BJ (cell line): Measurements from ENCODE around the gene PNPLA6. TPM values are rescaled to one million over a fixed set of nuclear protein-coding genes. Genes with fewer than 3 reads are reported as not detected.

ENCODE experiments used
- CTCF ChIA-PET: fragments of 350-600 bp; formaldehyde crosslinking; extraction: SDS; loops from one replicate; lab custom pipeline; 2021; ENCODE audit warnings: antibody characterized with exemption, inconsistent platforms; lab: Yijun Ruan, JAX
- POLR2A ChIA-PET: fragments of 300-600 bp; sonication (Branson Sonifier 250); formaldehyde crosslinking; extraction: SDS; loops from one replicate; lab custom pipeline; 2021; ENCODE audit warnings: antibody characterized with exemption; lab: Charles Lee
- DNase-seq: peaks from one replicate; pipeline ENCODE4 v3.0.0-alpha.2; 2011; ENCODE audit warnings: low read depth
- H3K27me3 ChIP-seq: 2 replicates; pipeline ENCODE4 v1.6.0; 2011; ENCODE audit warnings: low read length; ENCODE audit not compliant: control insufficient read depth, insufficient read depth
- H3K36me3 ChIP-seq: 2 replicates; pipeline ENCODE4 v1.5.1; 2011; ENCODE audit warnings: low read length; ENCODE audit not compliant: control insufficient read depth, insufficient read depth
- H3K4me3 ChIP-seq: 2 replicates; pipeline ENCODE4 v1.5.1; 2011; ENCODE audit warnings: low read depth, mild to moderate bottlenecking, control low read depth, low read length
- polyA plus RNA-seq: library from polyadenylated mRNA; depleted of rRNA; stranded (reverse); fragments of >200 nt; gene quantifications from 2 replicates; pipeline ENCODE4 v1.2.3, GENCODE V29; 2011
- TF ChIP-seq, protein P1 (sequence below): IDR thresholded peaks from 2 replicates; pipeline ENCODE4 v1.5.1; 2011; ENCODE audit warnings: low read depth, mild to moderate bottlenecking, control low read depth, inconsistent platforms, low read length, moderate library complexity; ENCODE audit not compliant: insufficient read depth

The PNPLA6 gene
- polyA plus RNA-seq, 1 experiment, result 55.1 TPM

DNA sequence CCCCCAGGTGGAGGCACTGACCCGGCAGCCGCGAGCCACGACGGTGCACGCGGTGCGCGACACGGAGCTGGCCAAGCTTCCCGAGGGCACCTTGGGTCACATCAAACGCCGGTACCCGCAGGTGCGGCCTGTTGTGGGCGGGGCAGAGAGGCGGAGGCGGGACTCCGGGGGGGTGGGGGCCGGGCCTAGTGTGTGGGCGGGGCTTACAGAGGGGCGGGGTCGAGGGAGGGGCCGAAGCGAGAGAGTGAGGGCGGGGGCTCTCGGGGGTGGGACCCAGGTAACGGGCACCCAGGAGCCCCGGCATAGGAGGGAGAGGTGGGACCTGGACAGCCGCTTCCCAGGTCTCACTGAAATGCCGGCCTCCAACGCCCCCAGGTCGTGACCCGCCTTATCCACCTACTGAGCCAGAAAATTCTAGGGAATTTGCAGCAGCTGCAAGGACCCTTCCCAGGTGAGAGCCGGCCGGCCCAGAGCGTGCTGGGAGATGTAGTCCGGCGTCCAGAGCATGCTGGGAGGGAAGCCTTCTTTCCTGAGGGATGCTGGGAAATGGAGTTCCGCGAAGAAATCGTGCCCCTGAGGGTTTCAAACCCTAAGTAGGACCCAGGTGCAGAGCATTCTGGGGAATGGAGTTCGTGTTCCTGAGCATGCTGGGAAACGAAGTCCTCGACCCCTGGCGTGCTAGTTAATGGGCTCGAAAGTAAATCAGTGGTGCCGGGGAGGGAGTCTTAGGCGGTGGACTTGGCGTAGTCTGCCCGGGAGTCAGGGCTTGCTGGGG, 15.7 kb downstream of the PNPLA6 start:
- POLR2A ChIA-PET, result no interaction called here
- no peaks in the 10 kb centered on the region for H3K27me3 ChIP-seq
- peaks cover 12% of the 10 kb centered on the region for H3K36me3 ChIP-seq
- DNase-seq, result no peak
- CTCF ChIA-PET, result interaction anchor here (0.6 to 1.6 kb wide), 2 partner anchors 17 to 472 kb away, joined by 3 to 5 read pairs; no protein-coding TSS in a partner anchor
- TF ChIP-seq, protein P1, sequence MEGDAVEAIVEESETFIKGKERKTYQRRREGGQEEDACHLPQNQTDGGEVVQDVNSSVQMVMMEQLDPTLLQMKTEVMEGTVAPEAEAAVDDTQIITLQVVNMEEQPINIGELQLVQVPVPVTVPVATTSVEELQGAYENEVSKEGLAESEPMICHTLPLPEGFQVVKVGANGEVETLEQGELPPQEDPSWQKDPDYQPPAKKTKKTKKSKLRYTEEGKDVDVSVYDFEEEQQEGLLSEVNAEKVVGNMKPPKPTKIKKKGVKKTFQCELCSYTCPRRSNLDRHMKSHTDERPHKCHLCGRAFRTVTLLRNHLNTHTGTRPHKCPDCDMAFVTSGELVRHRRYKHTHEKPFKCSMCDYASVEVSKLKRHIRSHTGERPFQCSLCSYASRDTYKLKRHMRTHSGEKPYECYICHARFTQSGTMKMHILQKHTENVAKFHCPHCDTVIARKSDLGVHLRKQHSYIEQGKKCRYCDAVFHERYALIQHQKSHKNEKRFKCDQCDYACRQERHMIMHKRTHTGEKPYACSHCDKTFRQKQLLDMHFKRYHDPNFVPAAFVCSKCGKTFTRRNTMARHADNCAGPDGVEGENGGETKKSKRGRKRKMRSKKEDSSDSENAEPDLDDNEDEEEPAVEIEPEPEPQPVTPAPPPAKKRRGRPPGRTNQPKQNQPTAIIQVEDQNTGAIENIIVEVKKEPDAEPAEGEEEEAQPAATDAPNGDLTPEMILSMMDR, result no peak
- no peak overlapping the region for H3K4me3 ChIP-seq

DNA sequence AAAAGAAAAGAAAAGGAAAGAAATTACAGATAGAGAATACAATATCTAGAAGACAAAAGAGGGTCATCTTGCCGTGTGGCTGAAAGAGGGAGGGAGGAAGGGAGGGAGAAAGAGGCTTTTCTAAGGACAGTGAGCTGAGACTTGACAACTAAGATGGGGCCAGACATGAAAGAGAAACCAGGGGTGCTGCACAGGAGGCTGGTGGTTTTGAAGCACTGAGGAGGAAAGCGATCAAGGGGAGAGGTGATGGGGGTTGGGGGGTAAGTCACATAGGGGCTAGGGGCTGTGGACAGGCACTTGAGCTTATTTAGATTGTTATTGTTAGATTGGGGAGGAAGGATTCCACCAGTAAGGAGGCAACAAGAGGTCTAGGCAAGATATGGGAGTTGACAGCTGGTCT, 17.3 kb downstream of the PNPLA6 start:
- peaks cover 21% of the 10 kb centered on the region for H3K36me3 ChIP-seq
- ChIA-PET CTCF (interaction anchor here (0.7 kb wide), 1 partner anchor 247 kb away, joined by 5 read pairs; no protein-coding TSS in a partner anchor), POLR2A (no interaction called here)
- no peaks in the 10 kb centered on the region for H3K27me3 ChIP-seq
- H3K4me3 ChIP-seq, result no peak overlapping the region
- TF ChIP-seq, protein P1, result no peak
- no peak for DNase-seq

DNA sequence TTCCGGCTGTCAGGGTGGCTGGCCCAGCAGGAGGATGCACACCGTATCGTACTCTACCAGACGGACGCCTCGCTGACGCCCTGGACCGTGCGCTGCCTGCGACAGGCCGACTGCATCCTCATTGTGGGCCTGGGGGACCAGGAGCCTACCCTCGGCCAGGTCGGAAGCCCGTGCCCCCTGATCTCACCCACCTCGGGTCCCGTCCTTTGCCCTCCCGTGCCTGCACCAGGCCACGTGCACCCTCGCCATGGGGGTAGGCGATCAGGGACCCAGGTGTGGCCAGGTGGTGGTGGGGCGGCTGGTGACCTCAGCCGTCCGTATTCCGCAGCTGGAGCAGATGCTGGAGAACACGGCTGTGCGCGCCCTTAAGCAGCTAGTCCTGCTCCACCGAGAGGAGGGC, 19.0 kb downstream of the PNPLA6 start:
- DNase-seq, result no peak
- TF ChIP-seq, protein P1, result no peak
- H3K36me3 ChIP-seq, result peaks cover 28% of the 10 kb centered on the region
- CTCF ChIA-PET, result interaction anchor here (0.8 kb wide), 1 partner anchor 9 kb away, joined by 3 read pairs; no protein-coding TSS in a partner anchor
- H3K4me3 ChIP-seq, result no peak overlapping the region
- POLR2A ChIA-PET, result no interaction called here
- no peaks in the 10 kb centered on the region for H3K27me3 ChIP-seq

DNA sequence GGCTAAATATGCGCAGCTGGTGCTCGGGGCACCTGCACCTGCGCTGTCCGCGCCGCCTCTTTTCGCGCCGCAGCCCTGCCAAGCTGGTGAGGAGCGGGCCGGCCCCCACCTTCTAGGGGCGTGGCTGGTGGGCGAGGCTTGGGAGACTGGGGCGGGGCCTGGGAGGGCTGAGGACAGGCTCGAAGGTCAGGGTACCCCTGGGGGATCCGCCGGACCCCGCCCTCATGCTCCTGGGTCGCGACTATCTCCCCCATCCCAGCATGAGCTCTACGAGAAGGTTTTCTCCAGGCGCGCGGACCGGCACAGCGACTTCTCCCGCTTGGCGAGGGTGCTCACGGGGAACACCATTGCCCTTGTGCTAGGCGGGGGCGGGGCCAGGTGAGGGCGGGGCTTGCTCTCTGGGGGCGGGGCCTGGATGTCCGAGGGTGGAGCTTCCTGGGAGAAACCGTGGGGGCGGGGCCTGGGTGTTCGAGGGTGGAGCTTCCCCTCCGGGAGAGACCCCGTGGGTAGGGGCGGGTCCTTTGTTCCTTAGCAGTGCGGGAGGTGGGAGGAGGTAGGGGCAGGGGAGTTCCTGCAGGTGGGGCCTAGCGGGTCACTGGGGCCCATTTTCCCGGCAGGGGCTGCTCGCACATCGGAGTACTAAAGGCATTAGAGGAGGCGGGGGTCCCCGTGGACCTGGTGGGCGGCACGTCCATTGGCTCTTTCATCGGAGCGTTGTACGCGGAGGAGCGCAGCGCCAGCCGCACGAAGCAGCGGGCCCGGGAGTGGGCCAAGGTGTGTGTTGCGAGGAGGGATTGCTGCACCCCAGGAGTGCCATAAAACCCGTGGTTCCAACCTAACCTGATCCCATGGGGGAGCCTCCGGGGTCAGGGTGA, 19.7 kb downstream of the PNPLA6 start:
- no peak for DNase-seq
- Histone ChIP-seq H3K27me3 (no peaks in the 10 kb centered on the region), H3K4me3 (no peak overlapping the region), H3K36me3 (peaks cover 29% of the 10 kb centered on the region)
- TF ChIP-seq, protein P1, result no peak
- CTCF ChIA-PET, result interaction anchor here (0.6 to 2.5 kb wide), 4 partner anchors 9 to 126 kb away, joined by 3 to 6 read pairs (median 4); partner anchors contain the start of gene TRAPPC5
- POLR2A ChIA-PET, result interaction anchor here (0.7 kb wide), 1 partner anchor 8 kb away, joined by 3 read pairs; no protein-coding TSS in a partner anchor
